Upper lobe of left lung (tissue), 4 donors: Measurements from ENCODE around the gene ALG1.

ENCODE experiments used
- CTCF ChIP-seq, 6 experiments: fragments of 450-650 bp in 4 of 6; fragments of 200-600 bp in 2 of 6; sonication (generic) in 2 of 6; IDR thresholded peaks; one replicate each; pipeline ENCODE4 v1.5.1; 2016 to 2019; ENCODE audit warnings: antibody characterized with exemption in 6 of 6
- POLR2A ChIP-seq, 4 donors: fragments of 450-650 bp; IDR thresholded peaks; one replicate each; pipeline ENCODE4 v1.5.1; 2016 to 2017; ENCODE audit warnings: antibody characterized with exemption in 4 of 4, mild to moderate bottlenecking in 2 of 4

DNA sequence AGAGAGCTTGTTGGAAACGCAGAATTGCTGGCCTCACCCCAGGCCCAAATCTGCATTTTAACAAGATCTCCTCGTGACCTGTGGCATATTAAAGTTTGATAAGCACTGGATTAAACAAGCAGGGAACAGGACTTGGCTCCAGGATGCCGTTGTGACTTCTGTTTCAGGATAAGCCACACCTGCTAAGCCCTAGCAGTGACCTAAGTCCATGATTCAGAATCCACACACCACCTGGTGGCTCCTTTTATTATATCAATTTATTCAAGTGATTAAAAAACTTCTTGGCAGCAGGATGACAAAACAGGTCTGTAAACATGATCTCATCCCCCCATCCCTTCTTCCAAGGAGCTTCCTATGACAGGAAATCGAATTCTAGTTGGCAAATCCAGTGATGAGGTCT is 47.0 kb upstream of the ALG1 start:
- no peak for TF ChIP-seq POLR2A (IDR thresholded peaks at IDR 0.05)
- peak in 1 of 6 experiments; percentile 13 for TF ChIP-seq CTCF (IDR thresholded peaks at IDR 0.05)
